NT2/D1 (cell line): ENCODE measurements around the gene REPS2.

Experiments
- SUZ12 ChIP-seq: IDR thresholded peaks from 2 replicates; pipeline ENCODE4 v1.6.1; 2011; ENCODE audit not compliant: insufficient read length, insufficient read depth; ENCODE audit errors: extremely low read depth
- YY1 ChIP-seq: IDR thresholded peaks from 2 replicates; pipeline ENCODE4 v1.6.1; 2011; ENCODE audit not compliant: insufficient read length, insufficient read depth
- ZNF274 ChIP-seq: IDR thresholded peaks from 2 replicates; pipeline ENCODE4 v1.6.1; 2011; ENCODE audit warnings: mild to moderate bottlenecking, low read depth, low read length

DNA sequence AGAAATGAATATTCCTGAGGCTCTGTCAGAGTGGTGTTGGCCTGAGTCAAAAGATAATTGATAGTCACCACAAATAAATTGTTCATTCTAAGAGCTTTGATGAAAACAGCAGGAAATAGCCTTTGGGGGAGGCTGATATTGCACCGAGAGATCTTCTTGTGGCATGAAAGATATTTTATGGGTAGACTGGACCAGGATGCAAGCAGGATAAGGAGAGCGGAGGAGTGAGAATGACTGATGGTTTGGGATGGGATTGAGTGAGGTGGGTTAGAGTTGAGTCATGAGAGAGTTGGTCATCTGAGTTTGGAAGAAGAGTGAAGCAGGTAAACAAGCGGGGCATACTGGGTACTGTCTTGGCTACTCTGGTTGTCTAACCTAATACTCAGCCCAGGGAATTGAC, 88.7 kb downstream of the REPS2 start:
- TF ChIP-seq ZNF274 (no peak), YY1 (no peak), SUZ12 (no peak)
